Measurements from ENCODE around the gene STX3. TPM values are rescaled to one million over a fixed set of nuclear protein-coding genes. Genes with fewer than 3 reads are reported as not detected.

STX3 gene
- total and polyA plus RNA-seq, 2 donors (not counting 3 experiments of a cell fraction or from before 2014, with no cell fraction given) = 40.3 to 49.7 TPM

DNA sequence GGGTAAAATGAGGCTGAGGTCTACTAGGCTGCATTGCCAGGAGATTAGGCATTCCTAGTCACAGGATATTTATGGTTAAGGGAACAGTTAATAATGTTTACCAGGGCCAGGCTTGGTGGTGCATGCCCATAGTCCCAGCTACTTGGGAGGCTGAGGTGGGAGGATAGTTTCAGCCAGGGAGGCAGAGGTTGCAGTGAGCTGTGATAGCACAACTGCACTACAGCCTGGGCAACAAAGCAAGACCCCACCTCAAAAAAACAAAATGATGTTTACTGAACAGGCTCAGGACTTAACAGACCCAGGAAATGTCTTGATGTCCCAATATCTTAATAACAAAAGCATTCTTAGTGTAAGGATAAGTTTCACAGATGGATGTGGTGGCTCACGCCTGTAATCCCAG is 58.2 kb downstream of the STX3 start:
- dilution Hi-C loops (cut with MboI; ENCODE audit: extremely low pct_ligation_motif_present, low sequenced_read_pairs) = no loop called here
- FAIRE-seq (no peak), DNase-seq (ENCODE audit: low read depth, low spot score) (no peak)
- intact Hi-C loops (cut with micrococcal nuclease) = no loop called here
- H3K79me2 ChIP-seq (ENCODE audit: control insufficient read depth, insufficient read depth, low read length) = peaks cover 8% of the 10 kb centered on the region
- POLR2A ChIA-PET = no interaction called here
- no peak overlapping the region for H3K27ac ChIP-seq (ENCODE audit: insufficient read depth, low read depth, low read length)
- TF ChIP-seq GATA2 (IDR thresholded peaks at IDR 0.05; ENCODE audit: insufficient read depth, insufficient read length, low read depth, low read length) (no peak), POLR2AphosphoS5 (IDR thresholded peaks at IDR 0.05; ENCODE audit: insufficient read depth, low read depth, low read length) (no peak), FOS (IDR thresholded peaks at IDR 0.05; ENCODE audit: borderline replicate concordance, insufficient read depth, low read length) (no peak), MAX (IDR thresholded peaks at IDR 0.05; ENCODE audit: insufficient read depth, insufficient read length) (no peak), MYC (IDR thresholded peaks at IDR 0.05; ENCODE audit: low read depth, low read length) (no peak), JUN (IDR thresholded peaks at IDR 0.05; ENCODE audit: borderline replicate concordance, insufficient read depth, insufficient read length, low read depth) (no peak), CTCF (IDR thresholded peaks at IDR 0.05; ENCODE audit: extremely low read depth in 1 of 2, insufficient read depth in 1 of 2, low read depth in 1 of 2, low read length in 2 of 2) (no peak), POLR2A (IDR thresholded peaks at IDR 0.05; ENCODE audit: low read depth, low read length) (no peak), EZH2 (IDR thresholded peaks at IDR 0.05; ENCODE audit: borderline replicate concordance, low read depth, low read length, severe bottlenecking) (no peak)
- H3K4me1 ChIP-seq (ENCODE audit: control insufficient read depth, extremely low read depth, insufficient read depth, low read length) = peaks cover 6% of the 10 kb centered on the region
- H4K20me1 ChIP-seq (replicated peaks; ENCODE audit: control insufficient read depth, extremely low read depth, insufficient read depth, low read length) = no peaks in the 10 kb centered on the region
- H2AFZ ChIP-seq (ENCODE audit: low read depth, low read length) = no peak overlapping the region
- no peak overlapping the region for H3K4me2 ChIP-seq (ENCODE audit: insufficient read depth, low read length)
- BruUV-seq (replicated peaks) = no TSS peak
- H3K9ac ChIP-seq (replicated peaks; ENCODE audit: extremely low read depth, insufficient read depth, low read length) = no peak overlapping the region
- no peaks in the 10 kb centered on the region for H3K27me3 ChIP-seq (ENCODE audit: control insufficient read depth in 2 of 2, insufficient read depth in 2 of 2, low read length in 2 of 2)
- H3K36me3 ChIP-seq (ENCODE audit: control insufficient read depth in 2 of 2, extremely low read depth in 1 of 2, insufficient read depth in 2 of 2, low read length in 2 of 2) = no peaks in the 10 kb centered on the region
- H3K9me3 ChIP-seq (replicated peaks; ENCODE audit: control insufficient read depth, insufficient read depth, low read length) = no peaks in the 10 kb centered on the region
- CTCF ChIA-PET = interaction anchor here (3.3 kb wide), 1 partner anchor 106 kb away, joined by 11 read pairs; no protein-coding TSS in a partner anchor
- H3K4me3 ChIP-seq (replicated peaks in 1 of 3; ENCODE audit: insufficient read depth in 1 of 3, low read depth in 1 of 3, low read length in 3 of 3) = no peak overlapping the region
- no peaks in the 10 kb centered on the region for H3K9me1 ChIP-seq (replicated peaks; ENCODE audit: control insufficient read depth, extremely low read depth, insufficient read depth, low read length)
